ENCODE results near the gene DENND6B.
"Not testable (repeated sequence)": the region's sequence is repeated elsewhere in the genome, so short reads cannot be mapped to it uniquely, and the experiment has no call there.

The DENND6B gene

GRCh38 chr22:50286701-50287318, 40.0 kb downstream of the DENND6B start:
- DNase-seq (ENCODE audit: low read depth) = no peak

GRCh38 chr22:50286275-50286674, 40.5 kb downstream of the DENND6B start:
- no peak for DNase-seq (ENCODE audit: low read depth)

- DNase-seq (ENCODE audit: low read depth) = no peak
Observed at GRCh38 chr22:50285568-50286229, 41.1 kb downstream of the DENND6B start.

GRCh38 chr22:50284479-50284878, 42.3 kb downstream of the DENND6B start:
- DNase-seq (ENCODE audit: low read depth) = no peak

GRCh38 chr22:50283821-50284220, 43.0 kb downstream of the DENND6B start:
- no peak for DNase-seq (ENCODE audit: low read depth)

- DNase-seq (ENCODE audit: low read depth) = no peak
Observed at GRCh38 chr22:50282361-50283155, 44.3 kb downstream of the DENND6B start.

GRCh38 chr22:50281957-50282356, 44.9 kb downstream of the DENND6B start:
- DNase-seq (ENCODE audit: low read depth) = no peak

GRCh38 chr22:50281384-50281760, 45.4 kb downstream of the DENND6B start:
- no peak for DNase-seq (ENCODE audit: low read depth)

- no peak for DNase-seq (ENCODE audit: low read depth)
Observed at GRCh38 chr22:50280708-50281383, 46.0 kb downstream of the DENND6B start.

- DNase-seq (ENCODE audit: low read depth) = no peak
Observed at GRCh38 chr22:50280022-50280707, 46.6 kb downstream of the DENND6B start.

GRCh38 chr22:50278956-50279619, 47.7 kb downstream of the DENND6B start:
- no peak for DNase-seq (ENCODE audit: low read depth)

GRCh38 chr22:50278461-50278860, 48.4 kb downstream of the DENND6B start:
- DNase-seq (ENCODE audit: low read depth) = no peak

GRCh38 chr22:50277761-50278160, 49.1 kb downstream of the DENND6B start:
- no peak for DNase-seq (ENCODE audit: low read depth)

GRCh38 chr22:50276143-50276542, 50.7 kb downstream of the DENND6B start:
- no peak for DNase-seq (ENCODE audit: low read depth)

GRCh38 chr22:50275181-50276055, 51.4 kb downstream of the DENND6B start:
- no peak for DNase-seq (ENCODE audit: low read depth)

- no peak for DNase-seq (ENCODE audit: low read depth)
Observed at GRCh38 chr22:50274771-50275170, 52.0 kb downstream of the DENND6B start.

GRCh38 chr22:50274311-50274710, 52.5 kb downstream of the DENND6B start:
- DNase-seq (ENCODE audit: low read depth) = peak; percentile 54

GRCh38 chr22:50273781-50274180, 53.0 kb downstream of the DENND6B start:
- not testable (repeated sequence) for DNase-seq (ENCODE audit: low read depth)

- not testable (repeated sequence) for DNase-seq (ENCODE audit: low read depth)
Observed at GRCh38 chr22:50273352-50273751, 53.5 kb downstream of the DENND6B start.

- no peak for DNase-seq (ENCODE audit: low read depth)
Observed at GRCh38 chr22:50272044-50272802, 54.6 kb downstream of the DENND6B start.
